Mononuclear cell (primary cell): ENCODE data around the gene CABP2. TPM values are rescaled to one million over a fixed set of nuclear protein-coding genes. Genes with fewer than 3 reads are reported as not detected.
"Not testable (repeated sequence)": the region's sequence is repeated elsewhere in the genome, so short reads cannot be mapped to it uniquely, and the experiment has no call there.

Experiments used
- H3K27me3 ChIP-seq: 2 replicates; pipeline ENCODE4 v1.6.0; 2011; ENCODE audit warnings: low read length, control low read depth; ENCODE audit not compliant: insufficient read depth
- H3K4me1 ChIP-seq: 2 replicates; pipeline ENCODE4 v1.5.1; 2011; ENCODE audit warnings: mild to moderate bottlenecking, low read length, control low read depth; ENCODE audit not compliant: insufficient read depth
- H3K4me3 ChIP-seq: 2 replicates; pipeline ENCODE4 v1.5.1; 2011; ENCODE audit warnings: mild to moderate bottlenecking, low read length, moderate library complexity
- H3K9me3 ChIP-seq: 2 replicates; pipeline ENCODE4 v1.5.1; 2011; ENCODE audit warnings: low read depth, mild to moderate bottlenecking, control low read depth, low read length
- total RNA-seq: library from RNA; depleted of rRNA; stranded (reverse); fragments of >200 nt; gene quantifications from one replicate; pipeline ENCODE4 v1.2.3, GENCODE V29; 2012

Gene CABP2
- total RNA-seq, 1 donor = not detected

DNA sequence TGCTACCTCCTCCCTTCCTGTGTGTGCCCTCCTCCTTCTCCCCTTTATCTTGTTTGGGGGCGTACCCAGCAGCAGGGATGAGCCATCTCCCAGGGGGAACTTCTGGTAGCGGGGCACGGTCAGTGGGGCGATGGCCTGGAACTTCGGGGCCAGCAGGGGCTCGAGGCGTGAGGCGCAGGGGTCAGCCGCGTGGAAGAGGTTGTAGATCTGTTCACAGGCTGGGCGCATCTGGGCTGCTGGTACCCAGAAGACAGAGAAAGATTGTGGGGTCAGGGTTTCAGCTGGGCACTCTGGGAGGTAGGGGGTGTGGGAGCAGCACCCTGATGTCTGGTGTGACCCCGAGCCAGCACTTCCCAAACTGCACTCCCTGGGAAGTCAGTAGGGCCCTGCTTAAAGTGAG lies 27.1 kb downstream of the CABP2 start:
- H3K9me3 ChIP-seq = no peaks in the 10 kb centered on the region
- H3K4me1 ChIP-seq = peaks cover 10% of the 10 kb centered on the region
- no peaks in the 10 kb centered on the region for H3K27me3 ChIP-seq
- no peak overlapping the region for H3K4me3 ChIP-seq

- no peak overlapping the region for H3K4me3 ChIP-seq
- H3K4me1 ChIP-seq = peaks cover 3% of the 10 kb centered on the region
- no peaks in the 10 kb centered on the region for H3K9me3 ChIP-seq
- no peaks in the 10 kb centered on the region for H3K27me3 ChIP-seq
Observed at GRCh38 chr11:67495234-67496005, 27.8 kb downstream of the CABP2 start.

- Histone ChIP-seq H3K4me1 (no peaks in the 10 kb centered on the region), H3K4me3 (no peak overlapping the region), H3K9me3 (no peaks in the 10 kb centered on the region), H3K27me3 (no peaks in the 10 kb centered on the region)
Observed at GRCh38 chr11:67494371-67495233, 28.6 kb downstream of the CABP2 start.

DNA sequence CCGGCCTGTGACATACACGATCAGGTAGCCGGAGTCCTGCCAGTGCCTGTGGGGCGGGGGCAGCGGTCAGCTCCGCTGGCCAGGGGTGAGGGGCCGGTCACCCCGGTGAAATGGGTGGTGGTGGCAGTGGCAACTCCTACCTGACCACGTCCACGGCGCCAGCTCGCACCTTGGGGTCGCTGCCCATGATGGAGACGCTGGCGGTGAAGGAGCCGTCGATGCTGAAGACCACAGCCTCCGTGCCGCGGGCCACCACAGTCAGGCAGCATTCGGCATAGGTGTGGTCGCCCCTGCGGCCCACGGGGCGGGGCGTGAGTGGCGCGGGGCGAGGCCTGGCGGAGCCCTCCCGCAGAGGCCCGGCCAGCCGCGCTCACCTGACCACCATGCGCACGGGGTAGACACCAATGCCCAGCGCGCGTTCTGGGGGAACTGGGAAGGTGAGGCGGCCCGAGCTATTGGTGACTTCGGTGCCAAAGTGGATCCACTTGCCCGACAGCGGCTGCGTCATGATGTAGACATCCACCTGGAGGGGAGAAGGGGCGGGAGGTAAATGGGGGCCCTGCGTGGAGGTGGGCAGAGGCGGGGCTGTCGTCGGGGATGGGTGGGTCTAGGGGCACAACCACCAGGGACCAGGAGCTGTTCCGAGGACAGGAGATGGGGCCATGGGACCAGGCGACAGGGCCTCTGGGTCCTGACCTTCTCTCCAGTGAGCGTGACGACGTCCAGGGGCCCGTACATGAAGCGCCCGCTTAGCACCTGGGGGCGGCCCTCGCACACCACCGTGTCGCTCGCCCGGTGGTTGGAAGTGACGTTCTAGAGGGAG lies 29.5 kb downstream of the CABP2 start:
- no peaks in the 10 kb centered on the region for H3K4me1 ChIP-seq
- no peaks in the 10 kb centered on the region for H3K9me3 ChIP-seq
- no peaks in the 10 kb centered on the region for H3K27me3 ChIP-seq
- no peak overlapping the region for H3K4me3 ChIP-seq

DNA sequence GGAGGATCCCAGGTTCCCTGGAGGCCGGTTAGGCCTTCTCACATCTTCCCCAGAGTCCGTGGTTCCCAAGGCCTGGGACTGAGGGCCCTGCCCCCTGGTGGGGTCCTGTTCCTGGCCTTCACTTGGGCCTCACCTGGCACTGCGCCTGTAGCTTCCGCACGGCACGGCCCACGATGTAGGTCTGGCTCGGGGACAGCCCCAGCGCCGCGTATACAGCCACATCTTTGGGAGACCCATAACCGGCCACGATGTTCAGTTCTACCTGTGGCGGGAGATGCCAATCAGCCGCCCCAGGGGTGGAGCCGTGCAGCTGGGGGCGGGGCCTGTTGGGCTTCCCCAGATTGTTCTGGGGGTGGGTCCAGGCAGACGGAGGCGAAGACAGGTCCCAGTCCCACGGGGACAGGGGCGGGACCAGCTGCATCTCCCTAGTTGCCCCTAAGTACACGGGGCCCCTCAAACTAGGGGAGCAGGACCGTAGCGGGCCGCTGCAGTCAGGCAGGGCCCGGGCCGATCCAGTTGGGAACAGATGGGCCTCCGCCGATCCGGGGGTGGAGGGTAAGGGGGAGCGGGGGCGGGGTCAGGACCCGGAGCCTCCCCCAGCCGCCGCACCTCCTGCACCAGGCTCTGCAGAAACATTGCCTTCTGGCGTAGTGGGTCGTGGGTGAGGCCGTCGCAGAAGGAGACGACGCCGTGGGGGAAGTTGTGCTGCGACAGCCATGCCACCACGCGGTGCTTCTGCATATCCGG lies 30.3 kb downstream of the CABP2 start:
- Histone ChIP-seq H3K27me3 (no peaks in the 10 kb centered on the region), H3K9me3 (no peaks in the 10 kb centered on the region), H3K4me3 (no peak overlapping the region), H3K4me1 (peaks cover 3% of the 10 kb centered on the region)

- H3K9me3 ChIP-seq = no peaks in the 10 kb centered on the region
- H3K4me3 ChIP-seq = no peak overlapping the region
Observed at GRCh38 chr11:67492069-67492727, 31.0 kb downstream of the CABP2 start.

GRCh38 chr11:67491276-67492068 lies 31.8 kb downstream of the CABP2 start:
- Histone ChIP-seq H3K9me3 (no peaks in the 10 kb centered on the region), H3K4me3 (no peak overlapping the region), H3K4me1 (peaks cover 16% of the 10 kb centered on the region), H3K27me3 (no peaks in the 10 kb centered on the region)

More at GRCh38 chr11:67492069-67492727, 31.0 kb downstream of the CABP2 start:
- peaks cover 9% of the 10 kb centered on the region for H3K4me1 ChIP-seq
- H3K27me3 ChIP-seq = no peaks in the 10 kb centered on the region

- no peak overlapping the region for H3K4me3 ChIP-seq
- H3K27me3 ChIP-seq = no peaks in the 10 kb centered on the region
- H3K4me1 ChIP-seq = peaks cover 23% of the 10 kb centered on the region
- no peaks in the 10 kb centered on the region for H3K9me3 ChIP-seq
Observed at GRCh38 chr11:67490727-67491065, 32.5 kb downstream of the CABP2 start.

DNA sequence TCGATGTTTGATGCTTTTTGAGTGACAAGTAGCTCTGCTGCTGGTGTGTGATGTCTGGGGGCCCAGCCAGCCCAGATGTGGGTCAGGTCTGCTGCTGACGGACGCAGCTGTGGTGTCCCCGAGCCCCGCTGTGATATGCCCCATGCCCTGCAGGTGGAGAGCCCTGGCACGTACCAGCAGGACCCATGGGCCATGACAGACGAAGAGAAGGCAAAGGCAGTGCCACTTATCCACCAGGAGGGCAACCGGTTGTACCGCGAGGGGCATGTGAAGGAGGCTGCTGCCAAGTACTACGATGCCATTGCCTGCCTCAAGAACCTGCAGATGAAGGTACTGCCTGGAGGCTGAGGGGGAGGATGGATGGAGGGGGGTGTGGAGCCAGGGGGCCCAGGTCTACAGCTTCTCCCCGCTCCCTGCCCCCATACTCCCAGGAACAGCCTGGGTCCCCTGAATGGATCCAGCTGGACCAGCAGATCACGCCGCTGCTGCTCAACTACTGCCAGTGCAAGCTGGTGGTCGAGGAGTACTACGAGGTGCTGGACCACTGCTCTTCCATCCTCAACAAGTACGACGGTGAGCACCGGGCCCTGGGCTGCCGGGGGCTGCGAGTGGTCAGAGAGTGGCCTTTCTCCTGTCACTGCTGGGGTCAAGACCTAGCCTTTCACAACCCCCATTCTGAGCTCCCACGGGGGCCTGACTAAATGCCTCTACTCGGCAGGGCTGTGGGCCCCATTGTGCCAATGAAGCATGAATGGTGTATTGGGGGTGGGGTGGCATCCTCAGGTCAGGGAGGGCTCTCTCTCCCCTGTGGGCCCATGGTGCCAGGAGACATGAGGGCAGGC lies 33.1 kb downstream of the CABP2 start:
- H3K4me3 ChIP-seq = no peak overlapping the region
- H3K27me3 ChIP-seq = no peaks in the 10 kb centered on the region
- H3K4me1 ChIP-seq = peaks cover 29% of the 10 kb centered on the region
- no peaks in the 10 kb centered on the region for H3K9me3 ChIP-seq

DNA sequence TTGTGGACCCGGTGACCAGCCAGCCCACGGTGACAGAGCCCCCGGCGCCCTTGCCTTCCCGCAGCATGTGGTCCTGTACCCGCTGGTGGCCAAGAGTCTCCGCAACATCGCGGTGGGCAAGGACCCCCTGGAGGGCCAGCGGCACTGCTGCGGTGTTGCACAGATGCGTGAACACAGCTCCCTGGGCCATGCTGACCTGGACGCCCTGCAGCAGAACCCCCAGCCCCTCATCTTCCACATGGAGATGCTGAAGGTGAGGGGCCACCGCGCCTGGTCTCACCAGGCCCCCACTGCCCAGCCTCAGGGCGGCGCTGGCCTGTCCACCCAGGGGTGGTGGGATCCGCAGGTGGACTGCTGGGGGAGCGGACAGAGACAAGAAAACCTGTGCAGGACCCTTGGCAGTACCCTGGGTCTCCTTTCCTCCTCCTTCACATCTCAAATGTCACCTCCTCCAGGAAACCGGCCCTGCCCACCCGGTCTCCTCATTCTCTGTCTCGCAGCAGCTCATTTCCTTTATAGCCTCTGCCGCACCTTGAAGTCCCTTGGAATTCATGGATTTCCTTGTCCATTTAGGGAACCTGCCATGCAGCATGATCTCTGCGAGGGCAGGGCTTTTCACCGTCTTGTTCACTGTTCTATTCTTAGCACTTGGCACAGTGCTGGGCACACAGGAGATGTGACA lies 33.9 kb downstream of the CABP2 start:
- peaks cover 37% of the 10 kb centered on the region for H3K4me1 ChIP-seq
- H3K4me3 ChIP-seq = no peak overlapping the region
- no peaks in the 10 kb centered on the region for H3K27me3 ChIP-seq
- H3K9me3 ChIP-seq = no peaks in the 10 kb centered on the region

- no peaks in the 10 kb centered on the region for H3K9me3 ChIP-seq
- no peak overlapping the region for H3K4me3 ChIP-seq
- H3K27me3 ChIP-seq = no peaks in the 10 kb centered on the region
- H3K4me1 ChIP-seq = peaks cover 59% of the 10 kb centered on the region
Observed at GRCh38 chr11:67486481-67487195, 36.6 kb downstream of the CABP2 start.

- H3K9me3 ChIP-seq, H3K4me3 ChIP-seq: not testable (repeated sequence)
Observed at GRCh38 chr11:67485873-67486361, 37.3 kb downstream of the CABP2 start.

More at GRCh38 chr11:67485873-67486361, 37.3 kb downstream of the CABP2 start:
- H3K4me1 ChIP-seq = peaks cover 61% of the 10 kb centered on the region
- H3K27me3 ChIP-seq = not testable (repeated sequence)
